Astrocyte (in vitro differentiated cells and primary cell): ENCODE results near the gene GFM1.

Experiments used
- EZH2 ChIP-seq: IDR thresholded peaks from 2 replicates; pipeline ENCODE4 v1.6.1; 2012; ENCODE audit warnings: mild to moderate bottlenecking, low read length, inconsistent platforms; ENCODE audit not compliant: insufficient read depth
- TF ChIP-seq, protein P1 (sequence below): IDR thresholded peaks from 2 replicates; pipeline ENCODE4 v1.5.1; 2011; ENCODE audit warnings: low read depth, mild to moderate bottlenecking, inconsistent platforms, low read length, moderate library complexity; ENCODE audit not compliant: insufficient read depth

GRCh38 chr3:158671821-158672214 lies 27.5 kb downstream of the GFM1 start:
- TF ChIP-seq, protein P1, sequence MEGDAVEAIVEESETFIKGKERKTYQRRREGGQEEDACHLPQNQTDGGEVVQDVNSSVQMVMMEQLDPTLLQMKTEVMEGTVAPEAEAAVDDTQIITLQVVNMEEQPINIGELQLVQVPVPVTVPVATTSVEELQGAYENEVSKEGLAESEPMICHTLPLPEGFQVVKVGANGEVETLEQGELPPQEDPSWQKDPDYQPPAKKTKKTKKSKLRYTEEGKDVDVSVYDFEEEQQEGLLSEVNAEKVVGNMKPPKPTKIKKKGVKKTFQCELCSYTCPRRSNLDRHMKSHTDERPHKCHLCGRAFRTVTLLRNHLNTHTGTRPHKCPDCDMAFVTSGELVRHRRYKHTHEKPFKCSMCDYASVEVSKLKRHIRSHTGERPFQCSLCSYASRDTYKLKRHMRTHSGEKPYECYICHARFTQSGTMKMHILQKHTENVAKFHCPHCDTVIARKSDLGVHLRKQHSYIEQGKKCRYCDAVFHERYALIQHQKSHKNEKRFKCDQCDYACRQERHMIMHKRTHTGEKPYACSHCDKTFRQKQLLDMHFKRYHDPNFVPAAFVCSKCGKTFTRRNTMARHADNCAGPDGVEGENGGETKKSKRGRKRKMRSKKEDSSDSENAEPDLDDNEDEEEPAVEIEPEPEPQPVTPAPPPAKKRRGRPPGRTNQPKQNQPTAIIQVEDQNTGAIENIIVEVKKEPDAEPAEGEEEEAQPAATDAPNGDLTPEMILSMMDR = no peak
- TF ChIP-seq EZH2 = no peak
